Neural progenitor cell (in vitro differentiated cells): ENCODE measurements around the gene MACROH2A1. TPM values are rescaled to one million over a fixed set of nuclear protein-coding genes. Genes with fewer than 3 reads are reported as not detected.
A peak's percentile ranks its signal among the peaks of the same experiment; 100 is the strongest.

Experiments
- DNase-seq: peaks from one replicate; pipeline ENCODE4 v3.0.0-alpha.2; 2016; ENCODE audit warnings: low spot score
- H2AFZ ChIP-seq: fragments of 200-600 bp; sonication (generic); replicated peaks from 2 replicates; pipeline ENCODE4 v1.6.1; 2016; ENCODE audit warnings: antibody characterized with exemption
- H3F3A ChIP-seq: fragments of 200-600 bp; sonication (generic); 2 replicates; pipeline ENCODE4 v1.6.1; 2016; ENCODE audit warnings: antibody characterized with exemption, low read depth
- H3K27ac ChIP-seq: fragments of 200-600 bp; sonication (generic); 2 replicates; pipeline ENCODE4 v1.5.1; 2016; ENCODE audit warnings: mild to moderate bottlenecking
- H3K27me3 ChIP-seq: fragments of 200-600 bp; sonication (generic); 2 replicates; pipeline ENCODE4 v1.6.1; 2016; ENCODE audit warnings: mild to moderate bottlenecking, moderate library complexity
- H3K36me3 ChIP-seq: fragments of 200-600 bp; sonication (generic); 2 replicates; pipeline ENCODE4 v1.5.1; 2016
- H3K4me1 ChIP-seq: fragments of 200-600 bp; sonication (generic); 2 replicates; pipeline ENCODE4 v1.6.1; 2016; ENCODE audit warnings: mixed run types
- H3K4me2 ChIP-seq: fragments of 200-600 bp; sonication (generic); 2 replicates; pipeline ENCODE4 v1.6.1; 2016
- H3K4me3 ChIP-seq: fragments of 200-600 bp; sonication (generic); 2 replicates; pipeline ENCODE4 v1.5.1; 2016
- H3K79me2 ChIP-seq: fragments of 200-600 bp; sonication (generic); 2 replicates; pipeline ENCODE4 v1.6.1; 2016; ENCODE audit warnings: low read depth
- H3K9ac ChIP-seq: fragments of 200-600 bp; sonication (generic); 2 replicates; pipeline ENCODE4 v1.6.1; 2016
- H3K9me3 ChIP-seq: fragments of 200-600 bp; sonication (generic); 2 replicates; pipeline ENCODE4 v1.5.1; 2016; ENCODE audit warnings: low read depth
- H4K20me1 ChIP-seq: fragments of 200-600 bp; sonication (generic); 2 replicates; pipeline ENCODE4 v1.6.1; 2016; ENCODE audit warnings: low read depth
- H3K27ac Mint-ChIP-seq: 3 replicates; pipeline ENCODE4 v1.8.0; 2021; ENCODE audit warnings: mixed read lengths
- H3K27me3 Mint-ChIP-seq: 2 replicates; pipeline ENCODE4 v1.8.0; 2022; ENCODE audit warnings: low read depth, mild to moderate bottlenecking, inconsistent platforms, moderate library complexity, mixed read lengths; ENCODE audit not compliant: insufficient read depth
- H3K36me3 Mint-ChIP-seq: 3 replicates; pipeline ENCODE4 v1.8.0; 2021; ENCODE audit warnings: mixed read lengths
- H3K4me1 Mint-ChIP-seq: 3 replicates; pipeline ENCODE4 v1.8.0; 2021; ENCODE audit warnings: mixed read lengths
- H3K4me3 Mint-ChIP-seq: 3 replicates; pipeline ENCODE4 v1.8.0; 2021; ENCODE audit warnings: mild to moderate bottlenecking, moderate library complexity, mixed read lengths
- H3K9me3 Mint-ChIP-seq: 3 replicates; pipeline ENCODE4 v1.8.0; 2020; ENCODE audit warnings: mixed read lengths
- CTCF ChIP-seq: fragments of 200-600 bp; sonication (generic); IDR thresholded peaks from 2 replicates; pipeline ENCODE4 v1.5.1; 2017; ENCODE audit warnings: antibody characterized with exemption, mild to moderate bottlenecking
- EZH2 ChIP-seq: fragments of 200-600 bp; sonication (generic); IDR thresholded peaks from 2 replicates; pipeline ENCODE4 v1.6.1; 2017; ENCODE audit warnings: antibody characterized with exemption, mild to moderate bottlenecking, moderate library complexity
- EZH2phosphoT487 ChIP-seq: fragments of 200-600 bp; sonication (generic); IDR thresholded peaks from 2 replicates; pipeline ENCODE4 v1.6.1; 2017; ENCODE audit warnings: antibody characterized with exemption
- total RNA-seq: library from RNA; depleted of rRNA; stranded (reverse); fragments of >200 nt; gene quantifications from 2 replicates; pipeline ENCODE4 v1.2.3, GENCODE V29; 2015; ENCODE audit warnings: low replicate concordance

The MACROH2A1 gene
- total RNA-seq, 1 donor from 2014 or later = 179 TPM

GRCh38 chr5:135442431-135443160 lies 43.6 kb upstream of the MACROH2A1 start:
- H3K4me3 Mint-ChIP-seq = no peak overlapping the region
- Histone ChIP-seq H3K79me2 (no peaks in the 10 kb centered on the region), H3K4me2 (no peak overlapping the region), H2AFZ (no peak overlapping the region), H3K4me1 (peaks cover 23% of the 10 kb centered on the region), H4K20me1 (no peaks in the 10 kb centered on the region), H3K9ac (no peak overlapping the region), H3K27me3 (no peaks in the 10 kb centered on the region), H3K27ac (no peak overlapping the region), H3K36me3 (no peaks in the 10 kb centered on the region), H3F3A (peaks cover 3% of the 10 kb centered on the region), H3K4me3 (no peak overlapping the region), H3K9me3 (no peaks in the 10 kb centered on the region)
- H3K36me3 Mint-ChIP-seq = no peaks in the 10 kb centered on the region
- TF ChIP-seq EZH2phosphoT487 (no peak), EZH2 (no peak), CTCF (no peak)
- peaks cover 11% of the 10 kb centered on the region for H3K27me3 Mint-ChIP-seq
- H3K4me1 Mint-ChIP-seq = peaks cover 50% of the 10 kb centered on the region
- peak; percentile 29 for DNase-seq
- H3K27ac Mint-ChIP-seq = peak overlapping the region; percentile 84
- no peaks in the 10 kb centered on the region for H3K9me3 Mint-ChIP-seq

GRCh38 chr5:135441919-135442318 lies 42.9 kb upstream of the MACROH2A1 start:
- no peak for DNase-seq
- H3K4me1 Mint-ChIP-seq = peaks cover 50% of the 10 kb centered on the region
- no peak overlapping the region for H3K27ac Mint-ChIP-seq

GRCh38 chr5:135441350-135441831 lies 42.4 kb upstream of the MACROH2A1 start:
- no peak overlapping the region for H3K4me3 ChIP-seq
- no peak overlapping the region for H3K4me2 ChIP-seq
- H3K36me3 ChIP-seq = no peaks in the 10 kb centered on the region
- H3K79me2 ChIP-seq = no peaks in the 10 kb centered on the region
- Mint-ChIP-seq H3K27ac (peak overlapping the region; percentile 80), H3K4me1 (peaks cover 50% of the 10 kb centered on the region), H3K4me3 (no peak overlapping the region), H3K27me3 (peaks cover 11% of the 10 kb centered on the region), H3K9me3 (no peaks in the 10 kb centered on the region), H3K36me3 (no peaks in the 10 kb centered on the region)
- H3K27me3 ChIP-seq = no peaks in the 10 kb centered on the region
- H3K9ac ChIP-seq = no peak overlapping the region
- peaks cover 3% of the 10 kb centered on the region for H3F3A ChIP-seq
- H3K27ac ChIP-seq = no peak overlapping the region
- H3K9me3 ChIP-seq = no peaks in the 10 kb centered on the region
- TF ChIP-seq EZH2 = no peak
- no peak for TF ChIP-seq CTCF
- TF ChIP-seq EZH2phosphoT487 = no peak
- no peak for DNase-seq
- H2AFZ ChIP-seq = no peak overlapping the region
- peaks cover 23% of the 10 kb centered on the region for H3K4me1 ChIP-seq
- no peaks in the 10 kb centered on the region for H4K20me1 ChIP-seq

More at GRCh38 chr5:135441919-135442318, 42.9 kb upstream of the MACROH2A1 start:
- Mint-ChIP-seq H3K36me3 (no peaks in the 10 kb centered on the region), H3K27me3 (peaks cover 11% of the 10 kb centered on the region), H3K9me3 (no peaks in the 10 kb centered on the region), H3K4me3 (no peak overlapping the region)
- Histone ChIP-seq H3K9me3 (no peaks in the 10 kb centered on the region), H3K27ac (no peak overlapping the region), H3K9ac (no peak overlapping the region), H3K4me1 (peaks cover 23% of the 10 kb centered on the region), H3K27me3 (no peaks in the 10 kb centered on the region), H4K20me1 (no peaks in the 10 kb centered on the region), H2AFZ (no peak overlapping the region), H3K4me2 (no peak overlapping the region), H3K36me3 (no peaks in the 10 kb centered on the region), H3F3A (peaks cover 3% of the 10 kb centered on the region), H3K4me3 (no peak overlapping the region), H3K79me2 (no peaks in the 10 kb centered on the region)
- TF ChIP-seq EZH2 = no peak
- TF ChIP-seq CTCF = no peak
- TF ChIP-seq EZH2phosphoT487 = no peak
